Measurements from ENCODE around the gene EGF.

EGF gene

DNA sequence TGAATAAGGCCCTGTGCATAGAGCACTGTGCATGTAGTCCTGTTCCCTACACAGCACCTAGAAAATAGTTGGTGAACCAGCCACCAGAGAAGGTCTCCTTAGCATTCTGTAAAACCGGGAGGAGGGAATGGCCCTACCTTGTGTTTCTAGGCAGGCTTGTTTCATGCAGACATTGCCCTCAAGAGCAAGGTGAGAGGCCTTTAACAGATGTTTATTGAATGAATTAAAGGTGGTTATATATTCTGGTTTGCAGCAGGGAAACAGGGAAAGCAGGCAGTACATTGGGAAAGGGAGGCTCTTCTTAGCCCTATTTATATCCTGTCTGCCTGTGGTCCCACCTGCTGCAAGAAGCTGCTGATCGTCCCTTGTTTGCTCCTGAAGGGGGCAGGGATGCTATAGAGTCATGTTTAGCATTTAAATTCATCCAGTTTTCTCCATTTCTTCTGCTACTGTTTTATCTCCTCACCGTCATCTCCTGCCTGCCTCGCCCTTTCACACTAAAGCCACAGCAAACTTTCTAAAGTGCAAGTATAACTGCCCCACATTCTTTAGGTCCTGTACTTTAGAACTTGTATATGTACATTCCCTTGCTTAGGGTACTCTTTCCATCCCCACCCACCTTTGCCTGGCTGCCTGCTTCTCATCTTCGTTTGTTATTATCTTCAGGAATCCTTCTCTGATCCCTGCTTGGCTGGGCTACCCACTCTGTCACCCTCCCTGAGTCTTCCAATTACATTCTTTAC lies 60.3 kb downstream of the EGF start:
- H3K27ac ChIP-seq (ENCODE audit: extremely low read depth, low read depth, low read length): no peak overlapping the region
- CTCF ChIA-PET: interaction anchor here (0.6 to 1.1 kb wide), 3 partner anchors 133 to 1139 kb away, joined by 3 to 5 read pairs (median 3); partner anchors contain the start of gene SEC24B
- POLR2A ChIA-PET: no interaction called here

DNA sequence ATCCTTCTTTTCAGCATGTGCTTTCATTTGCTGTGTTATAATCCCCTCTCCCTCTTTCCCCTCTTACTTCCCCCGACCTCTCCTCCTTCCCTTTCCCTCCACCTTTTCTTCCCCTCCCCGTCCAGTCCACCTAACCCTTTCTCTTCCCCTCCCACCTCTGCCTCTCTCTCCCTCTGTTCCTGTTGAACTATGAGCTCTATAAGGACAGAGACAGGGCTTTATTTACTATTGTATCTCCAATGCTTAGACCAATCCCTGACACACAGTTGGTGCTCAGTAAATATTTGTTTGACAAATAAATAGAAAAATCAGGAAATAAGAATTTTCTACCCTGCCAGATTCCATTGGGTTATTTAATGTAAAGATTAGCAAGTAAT lies 60.8 kb downstream of the EGF start:
- TF ChIP-seq ZNF146 (tag by site-specific recombination; IDR thresholded peaks at IDR 0.05) (no peak), EGR2 (tag by site-specific recombination; IDR thresholded peaks at IDR 0.05; ENCODE audit: low read depth) (no peak), ZNF692 (tag by site-specific recombination; IDR thresholded peaks at IDR 0.05) (no peak)
- no peak overlapping the region for H3K27ac ChIP-seq (ENCODE audit: extremely low read depth, low read depth, low read length)
- H3K4me3 ChIP-seq (ENCODE audit: low read depth, low read length): no peak overlapping the region
- H3K9me3 ChIP-seq (ENCODE audit: control insufficient read depth, insufficient read depth, low read depth, low read length): no peaks in the 10 kb centered on the region
- CTCF ChIA-PET: interaction anchor here (0.6 to 1.1 kb wide), 2 partner anchors 540 to 1139 kb away, joined by 3 to 5 read pairs; partner anchors contain the start of gene SEC24B
- H3K36me3 ChIP-seq (ENCODE audit: control insufficient read depth in 2 of 2, insufficient read depth in 1 of 2, low read length in 2 of 2): no peaks in the 10 kb centered on the region
- H3K4me1 ChIP-seq (ENCODE audit: control insufficient read depth, insufficient read depth, low read length): no peaks in the 10 kb centered on the region
- POLR2A ChIA-PET: no interaction called here

More for the DNA sequence above, 60.3 kb downstream of the EGF start:
- Histone ChIP-seq H3K4me1 (ENCODE audit: control insufficient read depth, insufficient read depth, low read length) (no peaks in the 10 kb centered on the region), H3K36me3 (ENCODE audit: control insufficient read depth in 2 of 2, insufficient read depth in 1 of 2, low read length in 2 of 2) (no peaks in the 10 kb centered on the region), H3K9me3 (ENCODE audit: control insufficient read depth, insufficient read depth, low read depth, low read length) (no peaks in the 10 kb centered on the region), H3K4me3 (ENCODE audit: low read depth, low read length) (no peak overlapping the region)
- TF ChIP-seq ZNF354C (tag by site-specific recombination; IDR thresholded peaks at IDR 0.05; ENCODE audit: borderline replicate concordance, low read depth): no peak
- peak; percentile 73 for TF ChIP-seq PRDM1 (tag by site-specific recombination; IDR thresholded peaks at IDR 0.05)

- Histone ChIP-seq H3K4me1 (ENCODE audit: control insufficient read depth, insufficient read depth, low read length) (no peaks in the 10 kb centered on the region), H3K4me3 (ENCODE audit: low read depth, low read length) (no peak overlapping the region), H3K36me3 (ENCODE audit: control insufficient read depth in 2 of 2, insufficient read depth in 1 of 2, low read length in 2 of 2) (no peaks in the 10 kb centered on the region), H3K9me3 (ENCODE audit: control insufficient read depth, insufficient read depth, low read depth, low read length) (no peaks in the 10 kb centered on the region), H3K27ac (ENCODE audit: extremely low read depth, low read depth, low read length) (no peak overlapping the region)
- TF ChIP-seq ZNF529 (tag by site-specific recombination; IDR thresholded peaks at IDR 0.05; ENCODE audit: insufficient replicate concordance) (no peak), ZNF768 (tag by site-specific recombination; IDR thresholded peaks at IDR 0.05) (no peak), ZFHX2 (tag by site-specific recombination; conservative IDR thresholded peaks at IDR 0.05) (no peak), ZIC2 (tag by site-specific recombination; IDR thresholded peaks at IDR 0.05) (no peak), ZNF354C (tag by site-specific recombination; IDR thresholded peaks at IDR 0.05; ENCODE audit: borderline replicate concordance, low read depth) (no peak), HOXA7 (CRISPR knock-in tag; IDR thresholded peaks at IDR 0.05; ENCODE audit: borderline replicate concordance) (no peak), ZNF266 (tag by site-specific recombination; IDR thresholded peaks at IDR 0.05; ENCODE audit: low read depth) (no peak), ZNF560 (tag by site-specific recombination; IDR thresholded peaks at IDR 0.05; ENCODE audit: borderline replicate concordance) (no peak), SETDB1 (IDR thresholded peaks at IDR 0.05; ENCODE audit: insufficient read length, low read length) (no peak), ZNF76 (tag by site-specific recombination; IDR thresholded peaks at IDR 0.05; ENCODE audit: borderline replicate concordance, low read depth) (no peak), ZNF184 (tag by site-specific recombination; IDR thresholded peaks at IDR 0.05) (no peak)
- ChIA-PET CTCF (no interaction called here), POLR2A (no interaction called here)
Observed at GRCh38 chr4:109976189-109976588, 63.5 kb downstream of the EGF start.

GRCh38 chr4:109977854-109978501 lies 65.3 kb downstream of the EGF start:
- no peak overlapping the region for H3K4me3 ChIP-seq (ENCODE audit: low read depth, low read length)
- H3K27ac ChIP-seq (ENCODE audit: extremely low read depth, low read depth, low read length): no peak overlapping the region
- no peak for TF ChIP-seq FEZF1 (tag by site-specific recombination; IDR thresholded peaks at IDR 0.05)
- TF ChIP-seq WT1 (tag by site-specific recombination; IDR thresholded peaks at IDR 0.05): no peak
- peak; percentile 75 for TF ChIP-seq ZNF654 (tag by site-specific recombination; IDR thresholded peaks at IDR 0.05; ENCODE audit: low read depth)
- TF ChIP-seq HOXD13 (CRISPR knock-in tag; IDR thresholded peaks at IDR 0.05; ENCODE audit: borderline replicate concordance): no peak
- no peak for TF ChIP-seq ZNF2 (tag by site-specific recombination; IDR thresholded peaks at IDR 0.05)
- no peak for TF ChIP-seq ZNF600 (tag by site-specific recombination; IDR thresholded peaks at IDR 0.05)
- no peaks in the 10 kb centered on the region for H3K36me3 ChIP-seq (ENCODE audit: control insufficient read depth in 2 of 2, insufficient read depth in 1 of 2, low read length in 2 of 2)
- no peaks in the 10 kb centered on the region for H3K4me1 ChIP-seq (ENCODE audit: control insufficient read depth, insufficient read depth, low read length)
- ChIA-PET CTCF (interaction anchor here (0.5 to 1.8 kb wide), 15 partner anchors 9 to 1876 kb away, joined by 3 to 6 read pairs (median 4); no protein-coding TSS in a partner anchor), POLR2A (interaction anchor here (0.5 to 0.7 kb wide), 2 partner anchors 57 to 122 kb away, joined by 3 read pairs; no protein-coding TSS in a partner anchor)
- H3K9me3 ChIP-seq (ENCODE audit: control insufficient read depth, insufficient read depth, low read depth, low read length): no peaks in the 10 kb centered on the region
